ENCODE results near the gene METTL25. TPM values are rescaled to one million over a fixed set of nuclear protein-coding genes. Genes with fewer than 3 reads are reported as not detected.
"Not testable (repeated sequence)": the region's sequence is repeated elsewhere in the genome, so short reads cannot be mapped to it uniquely, and the experiment has no call there.

The METTL25 gene
- total and polyA plus RNA-seq, 4 donors, result 2.6 to 25.1 (median 8.6) TPM

DNA sequence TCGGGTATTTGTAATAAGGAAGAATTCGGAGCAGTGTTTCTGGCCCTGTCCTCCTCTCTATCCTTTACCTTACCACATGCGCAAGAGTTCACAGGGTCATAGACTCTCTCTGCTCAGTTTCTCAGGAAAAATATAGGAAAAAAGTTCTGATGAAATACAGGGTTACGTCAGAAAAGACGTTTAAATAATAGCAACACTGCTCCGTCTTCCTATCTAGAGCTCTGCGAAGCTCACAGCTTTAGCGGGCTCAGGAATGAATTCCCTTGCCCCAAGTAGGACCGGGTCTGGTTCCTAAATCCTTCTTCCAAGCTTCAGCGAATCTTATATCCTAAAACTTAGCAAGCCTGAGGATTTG lies 507 bp upstream of the METTL25 start:
- H3K27me3 ChIP-seq (ENCODE audit: control insufficient read depth in 3 of 3, insufficient read depth in 3 of 3, low read length in 2 of 3), result no peaks in the 10 kb centered on the region
- TF ChIP-seq, protein P1, sequence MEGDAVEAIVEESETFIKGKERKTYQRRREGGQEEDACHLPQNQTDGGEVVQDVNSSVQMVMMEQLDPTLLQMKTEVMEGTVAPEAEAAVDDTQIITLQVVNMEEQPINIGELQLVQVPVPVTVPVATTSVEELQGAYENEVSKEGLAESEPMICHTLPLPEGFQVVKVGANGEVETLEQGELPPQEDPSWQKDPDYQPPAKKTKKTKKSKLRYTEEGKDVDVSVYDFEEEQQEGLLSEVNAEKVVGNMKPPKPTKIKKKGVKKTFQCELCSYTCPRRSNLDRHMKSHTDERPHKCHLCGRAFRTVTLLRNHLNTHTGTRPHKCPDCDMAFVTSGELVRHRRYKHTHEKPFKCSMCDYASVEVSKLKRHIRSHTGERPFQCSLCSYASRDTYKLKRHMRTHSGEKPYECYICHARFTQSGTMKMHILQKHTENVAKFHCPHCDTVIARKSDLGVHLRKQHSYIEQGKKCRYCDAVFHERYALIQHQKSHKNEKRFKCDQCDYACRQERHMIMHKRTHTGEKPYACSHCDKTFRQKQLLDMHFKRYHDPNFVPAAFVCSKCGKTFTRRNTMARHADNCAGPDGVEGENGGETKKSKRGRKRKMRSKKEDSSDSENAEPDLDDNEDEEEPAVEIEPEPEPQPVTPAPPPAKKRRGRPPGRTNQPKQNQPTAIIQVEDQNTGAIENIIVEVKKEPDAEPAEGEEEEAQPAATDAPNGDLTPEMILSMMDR (IDR thresholded peaks at IDR 0.05; ENCODE audit: control extremely low read depth, extremely low read depth), result no peak
- no peak for ATAC-seq (ENCODE audit: insufficient read depth, low FRiP score)
- H3K36me3 ChIP-seq (ENCODE audit: control insufficient read depth in 4 of 4, insufficient read depth in 4 of 4, low read length in 4 of 4), result peaks cover 1 to 13% (median 12%) of the 10 kb centered on the region in 4 donors
- no peak for DNase-seq
- peaks cover 0 to 30% (median 3%) of the 10 kb centered on the region in 5 donors for H3K4me1 ChIP-seq (ENCODE audit: control insufficient read depth in 5 of 5, insufficient read depth in 5 of 5, low read length in 5 of 5)
- no peaks in the 10 kb centered on the region for H3K9me3 ChIP-seq (ENCODE audit: control insufficient read depth in 4 of 4, insufficient read depth in 3 of 4, low read length in 3 of 4)
- H3K9ac ChIP-seq (ENCODE audit: insufficient read depth in 1 of 2, low read length in 2 of 2), result peak overlapping the region; percentile 100
- H3K27ac ChIP-seq (ENCODE audit: low read depth in 1 of 2, low read length in 1 of 2), result peak overlapping the region; percentile 89 to 100
- WGBS, 2 donors, result 0 to 1% methylated on average over 10 of the region's 10 CpGs
- H3K4me3 ChIP-seq, result peak overlapping the region; percentile 90

DNA sequence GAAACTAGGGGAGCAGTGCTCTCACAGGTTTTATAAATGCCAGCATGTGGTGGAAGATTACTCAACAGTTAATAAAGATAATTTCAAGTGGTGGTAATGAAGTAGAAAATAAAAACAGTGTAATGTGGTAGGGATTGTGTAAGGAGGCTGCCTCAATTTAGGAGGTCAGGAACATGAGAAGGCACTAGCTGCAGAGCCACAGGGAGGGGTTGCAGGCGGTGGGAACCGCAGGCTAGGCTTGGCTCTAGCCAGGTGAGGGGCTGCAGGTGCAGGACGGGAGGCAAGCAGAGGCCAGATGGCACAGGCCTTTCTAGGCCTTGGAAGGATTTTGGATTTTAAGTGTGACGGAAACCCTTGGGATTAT lies 768 bp downstream of the METTL25 start:
- DNase-seq, result peak in 2 of 3 donors; percentile 20 to 38

DNA sequence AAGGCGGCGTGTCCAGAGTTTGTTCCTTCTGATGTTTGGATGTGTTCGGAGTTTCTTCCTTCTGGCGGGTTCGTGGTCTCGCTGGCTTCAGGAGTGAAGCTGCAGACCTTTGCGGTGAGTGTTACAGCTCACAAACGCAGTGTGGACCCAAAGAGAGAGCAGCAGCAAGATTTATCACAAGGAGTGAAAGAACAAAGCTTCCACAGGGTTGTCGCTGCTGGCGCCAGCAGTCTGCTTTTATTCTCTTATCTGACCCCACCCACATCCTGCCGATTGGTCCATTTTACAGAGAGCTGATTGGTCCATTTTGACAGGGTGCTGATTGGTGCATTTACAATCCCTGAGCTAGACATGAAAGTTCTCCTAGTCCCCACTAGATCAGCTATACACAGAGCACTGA lies 2.5 kb downstream of the METTL25 start:
- H3K9ac ChIP-seq (ENCODE audit: insufficient read depth in 1 of 2, low read length in 2 of 2); H3K9me3 ChIP-seq (ENCODE audit: control insufficient read depth in 4 of 4, insufficient read depth in 3 of 4, low read length in 3 of 4); ATAC-seq (ENCODE audit: insufficient read depth, low FRiP score); DNase-seq; H3K4me3 ChIP-seq; H3K27ac ChIP-seq (ENCODE audit: low read depth in 1 of 2, low read length in 1 of 2); H3K27me3 ChIP-seq (ENCODE audit: control insufficient read depth in 3 of 3, insufficient read depth in 3 of 3, low read length in 2 of 3): not testable (repeated sequence)
- WGBS, 2 donors, result 99 to 100% methylated on average over 11 of the region's 11 CpGs
- H3K36me3 ChIP-seq (ENCODE audit: control insufficient read depth in 4 of 4, insufficient read depth in 4 of 4, low read length in 4 of 4), result peaks cover 0 to 10% (median 6%) of the 10 kb centered on the region in 4 donors
- peaks cover 0 to 39% (median 8%) of the 10 kb centered on the region in 5 donors for H3K4me1 ChIP-seq (ENCODE audit: control insufficient read depth in 5 of 5, insufficient read depth in 5 of 5, low read length in 5 of 5)

More for the DNA sequence above, 768 bp downstream of the METTL25 start:
- Histone ChIP-seq H3K36me3 (ENCODE audit: control insufficient read depth in 4 of 4, insufficient read depth in 4 of 4, low read length in 4 of 4) (peaks cover 1 to 13% (median 10%) of the 10 kb centered on the region in 4 donors), H3K9me3 (ENCODE audit: control insufficient read depth in 4 of 4, insufficient read depth in 3 of 4, low read length in 3 of 4) (no peaks in the 10 kb centered on the region), H3K4me1 (ENCODE audit: control insufficient read depth in 5 of 5, insufficient read depth in 5 of 5, low read length in 5 of 5) (peaks cover 0 to 34% (median 6%) of the 10 kb centered on the region in 5 donors), H3K27me3 (ENCODE audit: control insufficient read depth in 3 of 3, insufficient read depth in 3 of 3, low read length in 2 of 3) (no peaks in the 10 kb centered on the region), H3K9ac (ENCODE audit: insufficient read depth in 1 of 2, low read length in 2 of 2) (peak overlapping the region; percentile 84 to 100), H3K4me3 (peak overlapping the region; percentile 15), H3K27ac (ENCODE audit: low read depth in 1 of 2, low read length in 1 of 2) (peak overlapping the region; percentile 7 to 26)
- ATAC-seq (ENCODE audit: insufficient read depth, low FRiP score), result no peak
- 16 to 18% methylated on average over 4 of the region's 4 CpGs for WGBS, 2 donors
- TF ChIP-seq, protein P1 (IDR thresholded peaks at IDR 0.05; ENCODE audit: control extremely low read depth, extremely low read depth), result no peak

DNA sequence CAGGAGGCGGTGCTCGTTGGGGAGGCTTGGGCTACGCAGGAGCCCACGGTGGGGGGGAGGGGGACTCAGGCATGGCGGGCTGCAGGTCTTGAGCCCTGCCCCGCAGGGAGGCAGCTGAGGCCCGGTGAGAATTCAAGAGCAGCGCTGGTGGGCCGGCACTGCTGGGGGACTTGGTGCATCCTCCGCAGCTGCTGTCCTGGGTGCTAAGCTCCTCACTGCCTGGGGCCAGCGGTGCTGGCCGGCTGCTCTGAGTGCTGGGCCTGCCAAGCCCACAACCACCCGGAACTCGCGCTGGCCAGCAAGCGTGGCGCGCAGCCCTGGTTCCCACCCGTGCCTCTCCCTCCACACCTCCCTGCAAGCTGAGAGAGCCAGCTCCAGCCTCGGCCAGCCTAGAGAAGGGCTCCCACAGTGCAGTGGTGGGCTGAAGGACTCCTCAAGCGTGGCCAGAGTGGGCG lies 3.2 kb downstream of the METTL25 start:
- no peak for ATAC-seq (ENCODE audit: insufficient read depth, low FRiP score)
- 87 to 92% methylated on average over 22 of the region's 22 CpGs for WGBS, 2 donors

More for the DNA sequence above, 3.2 kb downstream of the METTL25 start:
- Histone ChIP-seq H3K27ac (ENCODE audit: low read depth in 1 of 2, low read length in 1 of 2) (no peak overlapping the region), H3K4me3 (no peak overlapping the region), H3K4me1 (ENCODE audit: control insufficient read depth in 5 of 5, insufficient read depth in 5 of 5, low read length in 5 of 5) (peaks cover 0 to 39% (median 8%) of the 10 kb centered on the region in 5 donors), H3K27me3 (ENCODE audit: control insufficient read depth in 3 of 3, insufficient read depth in 3 of 3, low read length in 2 of 3) (no peaks in the 10 kb centered on the region), H3K36me3 (ENCODE audit: control insufficient read depth in 4 of 4, insufficient read depth in 4 of 4, low read length in 4 of 4) (peaks cover 0 to 8% (median 1%) of the 10 kb centered on the region in 4 donors), H3K9ac (ENCODE audit: insufficient read depth in 1 of 2, low read length in 2 of 2) (no peak overlapping the region), H3K9me3 (ENCODE audit: control insufficient read depth in 4 of 4, insufficient read depth in 3 of 4, low read length in 3 of 4) (no peaks in the 10 kb centered on the region)
- TF ChIP-seq, protein P1 (IDR thresholded peaks at IDR 0.05; ENCODE audit: control extremely low read depth, extremely low read depth), result no peak
- no peak for DNase-seq
